HG03095 (cell line): ENCODE results near the gene BRICD5.

Experiments used
- ATAC-seq: cut with Tn5 transposase; IDR thresholded peaks from one replicate; pipeline ENCODE4 v1.9.1; 2021; ENCODE audit warnings: moderate library complexity; ENCODE audit not compliant: unreplicated experiment

BRICD5 gene

GRCh38 chr16:2199621-2200139, 11.0 kb downstream of the BRICD5 start:
- ATAC-seq, result no peak

GRCh38 chr16:2199095-2199494, 11.6 kb downstream of the BRICD5 start:
- ATAC-seq, result no peak

- ATAC-seq, result no peak
These were observed 12.4 kb downstream of the BRICD5 start for GRCh38 chr16:2198283-2198682.

GRCh38 chr16:2197765-2198164, 12.9 kb downstream of the BRICD5 start:
- no peak for ATAC-seq

- no peak for ATAC-seq
These were observed 13.6 kb downstream of the BRICD5 start for GRCh38 chr16:2196981-2197511.

GRCh38 chr16:2196162-2196980, 14.3 kb downstream of the BRICD5 start, which contains the start of gene CASKIN1:
Gene CASKIN1, minus strand, starts transcription at chr16:2196605. Its CDS starts 173 bp downstream, at chr16:2196432.
- no peak for ATAC-seq

GRCh38 chr16:2195322-2196161, 15.1 kb downstream of the BRICD5 start:
- ATAC-seq, result no peak

- ATAC-seq, result no peak
These were observed 15.8 kb downstream of the BRICD5 start for GRCh38 chr16:2194852-2195321.

- no peak for ATAC-seq
These were observed 16.4 kb downstream of the BRICD5 start for GRCh38 chr16:2194166-2194834.

- ATAC-seq, result no peak
These were observed 19.3 kb downstream of the BRICD5 start for GRCh38 chr16:2191446-2191706.

GRCh38 chr16:2190659-2191445, 19.8 kb downstream of the BRICD5 start:
- no peak for ATAC-seq

GRCh38 chr16:2190002-2190658, 20.5 kb downstream of the BRICD5 start:
- no peak for ATAC-seq

- ATAC-seq, result no peak
These were observed 21.3 kb downstream of the BRICD5 start for GRCh38 chr16:2189252-2189893.

GRCh38 chr16:2188395-2188794, 22.3 kb downstream of the BRICD5 start:
- no peak for ATAC-seq

GRCh38 chr16:2187212-2187611, 23.5 kb downstream of the BRICD5 start:
- ATAC-seq, result no peak

- no peak for ATAC-seq
These were observed 24.2 kb downstream of the BRICD5 start for GRCh38 chr16:2186505-2186904.

- no peak for ATAC-seq
These were observed 24.6 kb downstream of the BRICD5 start for GRCh38 chr16:2186064-2186463.

- no peak for ATAC-seq
These were observed 25.7 kb downstream of the BRICD5 start for GRCh38 chr16:2184962-2185361.

GRCh38 chr16:2184346-2184745, 26.3 kb downstream of the BRICD5 start:
- no peak for ATAC-seq
